ENCODE measurements around the gene PDCD4. TPM values are rescaled to one million over a fixed set of nuclear protein-coding genes. Genes with fewer than 3 reads are reported as not detected.

Gene PDCD4
- total RNA-seq, 4 donors from 2014 or later = 131 to 202 (median 172) TPM

GRCh38 chr10:110836706-110837105, 35.0 kb upstream of the PDCD4 start:
- no peak for TF ChIP-seq CTCF (IDR thresholded peaks at IDR 0.05; ENCODE audit: low read depth)

GRCh38 chr10:110837418-110838171, 34.1 kb upstream of the PDCD4 start:
- no peak for TF ChIP-seq CTCF (IDR thresholded peaks at IDR 0.05; ENCODE audit: low read depth)

GRCh38 chr10:110840225-110840922, 31.4 kb upstream of the PDCD4 start:
- TF ChIP-seq CTCF (IDR thresholded peaks at IDR 0.05; ENCODE audit: low read depth) = no peak

- no peak for TF ChIP-seq CTCF (IDR thresholded peaks at IDR 0.05; ENCODE audit: low read depth)
Observed at GRCh38 chr10:110840923-110841428, 30.8 kb upstream of the PDCD4 start.

- TF ChIP-seq CTCF (IDR thresholded peaks at IDR 0.05; ENCODE audit: low read depth) = no peak
Observed at GRCh38 chr10:110841767-110842267, 29.9 kb upstream of the PDCD4 start.

GRCh38 chr10:110842326-110842904, 29.3 kb upstream of the PDCD4 start:
- TF ChIP-seq CTCF (IDR thresholded peaks at IDR 0.05; ENCODE audit: low read depth) = no peak

- TF ChIP-seq CTCF (IDR thresholded peaks at IDR 0.05; ENCODE audit: low read depth) = no peak
Observed at GRCh38 chr10:110843031-110843430, 28.7 kb upstream of the PDCD4 start.

All from subcutaneous adipose tissue (tissue), 4 donors.